Measurements from ENCODE around the gene CASP1.

CASP1 gene

GRCh38 chr11:105074166-105074530, 39.2 kb upstream of the CASP1 start:
- ChIA-PET CTCF (interaction anchor here (0.6 kb wide), 1 partner anchor 19 kb away, joined by 3 read pairs; no protein-coding TSS in a partner anchor), POLR2A (no interaction called here)
- TF ChIP-seq ZNF394 (tag by site-specific recombination; IDR thresholded peaks at IDR 0.05; ENCODE audit: borderline replicate concordance), result no peak
- TF ChIP-seq ZNF266 (tag by site-specific recombination; IDR thresholded peaks at IDR 0.05; ENCODE audit: low read depth), result no peak
- TF ChIP-seq MYNN (tag by site-specific recombination; IDR thresholded peaks at IDR 0.05; ENCODE audit: borderline replicate concordance), result no peak
- no peak for TF ChIP-seq ZNF354C (tag by site-specific recombination; IDR thresholded peaks at IDR 0.05; ENCODE audit: borderline replicate concordance, low read depth)
- no peak for TF ChIP-seq ZNF596 (tag by site-specific recombination; IDR thresholded peaks at IDR 0.05)
- no peak for TF ChIP-seq TSHZ1 (tag by site-specific recombination; IDR thresholded peaks at IDR 0.05; ENCODE audit: borderline replicate concordance)
- TF ChIP-seq ZNF549 (tag by site-specific recombination; IDR thresholded peaks at IDR 0.05), result no peak
- no peak for TF ChIP-seq ZNF404 (tag by site-specific recombination; IDR thresholded peaks at IDR 0.05)
- no peak for TF ChIP-seq ZNF747 (tag by site-specific recombination; IDR thresholded peaks at IDR 0.05)
- no peak for TF ChIP-seq ZNF510 (tag by site-specific recombination; IDR thresholded peaks at IDR 0.05; ENCODE audit: insufficient replicate concordance)
- TF ChIP-seq ZNF561 (tag by site-specific recombination; IDR thresholded peaks at IDR 0.05; ENCODE audit: borderline replicate concordance), result no peak
- no peaks in the 10 kb centered on the region for H3K9me3 ChIP-seq (ENCODE audit: control insufficient read depth, insufficient read depth, low read depth, low read length)
- no peaks in the 10 kb centered on the region for H3K4me1 ChIP-seq (ENCODE audit: control insufficient read depth, insufficient read depth, low read length)
- H3K4me3 ChIP-seq (ENCODE audit: low read depth, low read length), result no peak overlapping the region
- no peaks in the 10 kb centered on the region for H3K36me3 ChIP-seq (ENCODE audit: control insufficient read depth in 2 of 2, insufficient read depth in 1 of 2, low read length in 2 of 2)
- H3K27ac ChIP-seq (ENCODE audit: extremely low read depth, low read depth, low read length), result no peak overlapping the region

- Histone ChIP-seq H3K27ac (ENCODE audit: extremely low read depth, low read depth, low read length) (no peak overlapping the region), H3K36me3 (ENCODE audit: control insufficient read depth in 2 of 2, insufficient read depth in 1 of 2, low read length in 2 of 2) (no peaks in the 10 kb centered on the region), H3K9me3 (ENCODE audit: control insufficient read depth, insufficient read depth, low read depth, low read length) (no peaks in the 10 kb centered on the region), H3K4me1 (ENCODE audit: control insufficient read depth, insufficient read depth, low read length) (no peaks in the 10 kb centered on the region), H3K4me3 (ENCODE audit: low read depth, low read length) (no peak overlapping the region)
- ChIA-PET CTCF (interaction anchor here (0.6 kb wide), 1 partner anchor 18 kb away, joined by 3 read pairs; no protein-coding TSS in a partner anchor), POLR2A (no interaction called here)
- TF ChIP-seq BCL11A (tag by site-specific recombination; IDR thresholded peaks at IDR 0.05; ENCODE audit: low read depth) (no peak), SETDB1 (IDR thresholded peaks at IDR 0.05; ENCODE audit: insufficient read length, low read length) (no peak), ZNF510 (tag by site-specific recombination; IDR thresholded peaks at IDR 0.05; ENCODE audit: insufficient replicate concordance) (no peak), HOXA7 (CRISPR knock-in tag; IDR thresholded peaks at IDR 0.05; ENCODE audit: borderline replicate concordance) (no peak), ZNF555 (tag by site-specific recombination; conservative IDR thresholded peaks at IDR 0.05) (no peak), ZNF248 (tag by site-specific recombination; IDR thresholded peaks at IDR 0.05) (no peak), ZNF473 (tag by site-specific recombination; IDR thresholded peaks at IDR 0.05) (no peak), WT1 (tag by site-specific recombination; IDR thresholded peaks at IDR 0.05) (no peak), ZNF792 (tag by site-specific recombination; IDR thresholded peaks at IDR 0.05) (no peak), ZSCAN5A (tag by site-specific recombination; IDR thresholded peaks at IDR 0.05) (no peak), TSHZ1 (tag by site-specific recombination; IDR thresholded peaks at IDR 0.05; ENCODE audit: borderline replicate concordance) (no peak), ZNF148 (tag by site-specific recombination; IDR thresholded peaks at IDR 0.05; ENCODE audit: borderline replicate concordance) (no peak)
Observed at GRCh38 chr11:105073456-105074165, 38.7 kb upstream of the CASP1 start.

All from HEK293 (cell line).